ACHN (cell line): ENCODE results near the gene DEPP1.

Experiments used
- DNase-seq: peaks from one replicate; pipeline ENCODE4 v3.0.0-alpha.2; 2015
- in situ Hi-C: cut with HindIII; loops from 2 replicates; pipeline ENCODE4 v1.10.0; 2017; ENCODE audit warnings: low sequenced_read_pairs, low pct_ligation_motif_present, low pct_unique_long_range_greater_than_20kb

Gene DEPP1

DNA sequence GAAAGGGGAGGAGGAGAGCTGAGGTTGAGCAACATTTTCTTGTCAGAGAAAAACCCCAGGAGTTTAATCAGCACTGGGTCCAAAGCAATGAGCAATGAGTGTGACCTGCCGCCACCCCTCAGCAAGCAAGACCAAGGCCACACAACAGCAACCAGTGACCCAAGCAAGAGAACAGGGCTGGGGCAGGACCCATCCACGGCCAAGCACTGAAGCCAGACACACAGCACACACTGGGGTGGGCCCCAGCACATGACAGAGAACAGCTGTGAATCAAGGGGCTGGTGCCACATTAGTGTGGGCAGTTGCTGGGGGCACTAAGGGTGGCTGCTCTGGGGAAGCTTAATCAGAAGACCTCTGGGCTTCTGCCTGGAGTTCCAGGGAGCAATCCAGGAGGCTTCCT is 51.3 kb downstream of the DEPP1 start:
- in situ Hi-C loops: no loop called here

DNA sequence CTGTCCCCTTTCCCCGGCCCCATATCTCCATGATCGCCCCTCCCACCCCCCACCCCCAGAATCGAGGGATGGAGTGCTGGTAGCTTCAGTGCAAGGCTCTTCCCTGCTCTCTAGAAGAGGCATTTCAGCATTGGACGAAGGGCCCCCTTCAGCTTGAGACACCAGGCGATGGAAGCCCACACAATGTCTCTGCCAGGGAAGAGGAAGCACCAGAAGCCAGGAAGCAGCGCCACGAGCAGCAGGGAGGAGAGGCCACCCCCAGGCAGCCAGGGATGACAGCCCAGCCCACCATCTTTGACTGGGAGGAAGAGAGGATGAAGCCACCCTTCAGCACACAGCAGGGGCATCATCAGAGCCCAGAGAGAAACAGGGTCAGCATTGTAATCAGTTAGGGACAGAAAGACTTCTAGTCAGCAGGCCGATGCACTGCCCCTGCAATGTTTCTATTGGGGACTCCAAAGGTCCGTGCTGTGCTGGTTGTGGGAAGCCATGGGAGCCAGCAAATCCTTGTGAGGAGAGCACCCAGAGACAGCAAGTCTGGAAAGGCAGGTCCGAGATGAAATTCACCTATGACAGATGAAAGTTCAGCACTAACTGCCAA is 51.8 kb downstream of the DEPP1 start:
- no peak for DNase-seq
- in situ Hi-C loops: no loop called here

More for the DNA sequence above, 51.3 kb downstream of the DEPP1 start:
- DNase-seq: no peak
